Naive thymus-derived CD4-positive, alpha-beta T cell (primary cell): ENCODE data around the gene APP. TPM values are rescaled to one million over a fixed set of nuclear protein-coding genes. Genes with fewer than 3 reads are reported as not detected.
A peak's percentile ranks its signal among the peaks of the same experiment; 100 is the strongest.

Experiments used
- ATAC-seq: fragments of 150-1000 bp; cut with Tn5 transposase; 2 replicates; pipeline ENCODE4 v1.10.0; 2021; ENCODE audit warnings: mild to moderate bottlenecking, moderate library complexity
- CTCF ChIA-PET: fragments of 350-600 bp; sonication (Branson Sonifier 250); formaldehyde crosslinking; loops from one replicate; lab custom pipeline; 2021; ENCODE audit warnings: antibody characterized with exemption; lab: Charles Lee
- POLR2A ChIA-PET: fragments of 350-600 bp; sonication (Branson Sonifier 250); formaldehyde crosslinking; loops from one replicate; lab custom pipeline; 2021; ENCODE audit warnings: antibody characterized with exemption, inconsistent platforms; lab: Charles Lee
- DNase-seq, 9 donors: peaks; one replicate each; pipeline versions ENCODE4 v3.0.0 to v3.0.0-alpha.2; 2020 to 2022; ENCODE audit warnings: mixed read lengths in 1 of 9
- H3K27ac ChIP-seq: one replicate; pipeline ENCODE4 v1.7.0; 2013; ENCODE audit warnings: mild to moderate bottlenecking, low read depth, low read length, moderate library complexity
- H3K27me3 ChIP-seq, 2 donors: one replicate each; pipeline ENCODE4 v1.7.0; 2013; ENCODE audit warnings: low read length in 2 of 2, mild to moderate bottlenecking in 2 of 2, moderate library complexity in 2 of 2; ENCODE audit not compliant: control insufficient read depth in 2 of 2, insufficient read depth in 2 of 2
- H3K36me3 ChIP-seq, 3 experiments: 1 replicate in 2 of 3; 2 replicates in 1 of 3; pipeline ENCODE4 v1.7.0; 2013; ENCODE audit warnings: low read length in 3 of 3, mild to moderate bottlenecking in 3 of 3, moderate library complexity in 1 of 3; ENCODE audit not compliant: insufficient read depth in 3 of 3, control insufficient read depth in 2 of 3
- H3K4me1 ChIP-seq, 2 donors: one replicate each; pipeline ENCODE4 v1.7.0; 2013; ENCODE audit warnings: low read length in 2 of 2, mild to moderate bottlenecking in 2 of 2, moderate library complexity in 1 of 2; ENCODE audit not compliant: control insufficient read depth in 2 of 2, insufficient read depth in 2 of 2
- H3K4me3 ChIP-seq: 2 replicates; pipeline ENCODE4 v1.7.0; 2013; ENCODE audit warnings: mild to moderate bottlenecking, low read length
- H3K9me3 ChIP-seq, 3 experiments: 1 replicate in 2 of 3; 2 replicates in 1 of 3; pipeline ENCODE4 v1.7.0; 2013; ENCODE audit warnings: low read length in 3 of 3; ENCODE audit not compliant: control insufficient read depth in 2 of 3
- H3K27ac Mint-ChIP-seq, 9 donors: one replicate each; pipeline ENCODE4 v1.8.0; 2020 to 2022; ENCODE audit warnings: mixed read lengths in 9 of 9, mild to moderate bottlenecking in 8 of 9, moderate library complexity in 5 of 9, inconsistent platforms in 2 of 9
- H3K27me3 Mint-ChIP-seq, 5 donors: one replicate each; pipeline ENCODE4 v1.8.0; 2021 to 2022; ENCODE audit warnings: mixed read lengths in 5 of 5, mild to moderate bottlenecking in 1 of 5
- H3K36me3 Mint-ChIP-seq, 5 donors: one replicate each; pipeline ENCODE4 v1.8.0; 2020 to 2022; ENCODE audit warnings: mixed read lengths in 5 of 5, mild to moderate bottlenecking in 3 of 5, inconsistent platforms in 1 of 5
- H3K4me1 Mint-ChIP-seq, 7 donors: one replicate each; pipeline ENCODE4 v1.8.0; 2020 to 2022; ENCODE audit warnings: mixed read lengths in 7 of 7, mild to moderate bottlenecking in 3 of 7, inconsistent platforms in 1 of 7
- H3K4me3 Mint-ChIP-seq, 10 donors: one replicate each; pipeline ENCODE4 v1.8.0; 2020 to 2022; ENCODE audit warnings: mild to moderate bottlenecking in 10 of 10, mixed read lengths in 10 of 10, moderate library complexity in 6 of 10, inconsistent platforms in 2 of 10
- H3K9me3 Mint-ChIP-seq, 11 donors: one replicate each; pipeline ENCODE4 v1.8.0; 2020 to 2022; ENCODE audit warnings: mixed read lengths in 11 of 11, mild to moderate bottlenecking in 4 of 11, inconsistent platforms in 1 of 11, moderate library complexity in 1 of 11
- intact Hi-C, 2 donors: fragments of 100-400 bp; cut with micrococcal nuclease; formaldehyde crosslinking; loops; one replicate each; pipeline ENCODE4 v1.15.1; 2023
- polyA plus RNA-seq, 2 donors: library from polyadenylated mRNA; unstranded; fragments of 300-500 nt; fragmentation: Illumina TruSeq; gene quantifications; one replicate each; pipeline ENCODE4 v1.2.3, GENCODE V29; 2021
- total RNA-seq, 6 experiments: library from RNA in 5 of 6; stranded (reverse) in 5 of 6; gene quantifications; 1 replicate in 5 of 6; 2 replicates in 1 of 6; pipeline ENCODE4 v1.2.3 and lab custom pipeline; 2021 to 2026

APP gene
- total and polyA plus RNA-seq, 7 experiments from 2014 or later = 19.8 to 68.0 (median 54.9) TPM

GRCh38 chr21:26055010-26055409 is 115.6 kb downstream of the APP start:
- Histone ChIP-seq H3K27ac (no peak overlapping the region), H3K4me1 (no peaks in the 10 kb centered on the region), H3K9me3 (no peaks in the 10 kb centered on the region), H3K36me3 (peaks cover 0 to 4% (median 0%) of the 10 kb centered on the region in 3 experiments), H3K27me3 (no peaks in the 10 kb centered on the region), H3K4me3 (no peak overlapping the region)
- H3K27me3 Mint-ChIP-seq = no peaks in the 10 kb centered on the region
- H3K4me3 Mint-ChIP-seq = no peak overlapping the region
- ChIA-PET POLR2A (no interaction called here), CTCF (no interaction called here)
- intact Hi-C loops = no loop called here
- H3K9me3 Mint-ChIP-seq = no peaks in the 10 kb centered on the region
- peaks cover 3 to 27% (median 20%) of the 10 kb centered on the region in 5 donors for H3K36me3 Mint-ChIP-seq
- H3K4me1 Mint-ChIP-seq = peaks cover 0 to 31% (median 18%) of the 10 kb centered on the region in 7 donors
- DNase-seq = no peak
- ATAC-seq = no peak
- no peak overlapping the region for H3K27ac Mint-ChIP-seq

GRCh38 chr21:26052057-26052456 is 118.5 kb downstream of the APP start:
- POLR2A ChIA-PET = no interaction called here
- H3K36me3 ChIP-seq = peaks cover 0 to 15% (median 0%) of the 10 kb centered on the region in 3 experiments
- H3K27me3 Mint-ChIP-seq = no peaks in the 10 kb centered on the region
- peaks cover 10 to 41% (median 38%) of the 10 kb centered on the region in 5 donors for H3K36me3 Mint-ChIP-seq
- no peaks in the 10 kb centered on the region for H3K4me1 ChIP-seq
- intact Hi-C loops = no loop called here
- H3K4me1 Mint-ChIP-seq = peaks cover 0 to 14% (median 7%) of the 10 kb centered on the region in 7 donors
- H3K27me3 ChIP-seq = no peaks in the 10 kb centered on the region
- H3K9me3 Mint-ChIP-seq = no peaks in the 10 kb centered on the region
- H3K4me3 Mint-ChIP-seq = no peak overlapping the region
- ATAC-seq (no peak), DNase-seq (no peak)
- H3K27ac Mint-ChIP-seq = no peak overlapping the region
- H3K4me3 ChIP-seq = no peak overlapping the region
- no peaks in the 10 kb centered on the region for H3K9me3 ChIP-seq
- H3K27ac ChIP-seq = no peak overlapping the region
- CTCF ChIA-PET = interaction anchor here (0.6 kb wide), 1 partner anchor 74 kb away, joined by 3 read pairs; no protein-coding TSS in a partner anchor

DNA sequence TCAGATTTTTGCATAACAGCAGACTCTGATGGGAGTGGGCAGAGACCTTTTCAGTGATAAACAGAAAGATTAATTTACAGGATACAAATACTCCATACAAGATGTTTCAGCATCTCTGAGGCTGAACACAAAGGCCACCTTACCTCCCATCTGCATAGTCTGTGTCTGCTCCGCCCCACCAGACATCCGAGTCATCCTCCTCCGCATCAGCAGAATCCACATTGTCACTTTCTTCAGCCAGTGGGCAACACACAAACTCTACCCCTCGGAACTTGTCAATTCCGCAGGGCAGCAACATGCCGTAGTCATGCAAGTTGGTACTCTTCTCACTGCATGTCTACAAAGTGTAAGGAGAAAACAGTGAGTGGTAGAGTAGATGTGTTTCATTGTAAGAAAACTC is 119.7 kb downstream of the APP start:
- Mint-ChIP-seq H3K4me1 (peaks cover 0 to 13% (median 7%) of the 10 kb centered on the region in 7 donors), H3K9me3 (peaks cover 0 to 3% (median 0%) of the 10 kb centered on the region in 11 donors), H3K27ac (no peak overlapping the region), H3K27me3 (no peaks in the 10 kb centered on the region), H3K36me3 (peaks cover 13 to 52% (median 46%) of the 10 kb centered on the region in 5 donors), H3K4me3 (no peak overlapping the region)
- Histone ChIP-seq H3K9me3 (no peaks in the 10 kb centered on the region), H3K36me3 (peaks cover 0 to 15% (median 0%) of the 10 kb centered on the region in 3 experiments), H3K27me3 (no peaks in the 10 kb centered on the region), H3K4me1 (no peaks in the 10 kb centered on the region), H3K4me3 (no peak overlapping the region), H3K27ac (no peak overlapping the region)
- intact Hi-C loops = no loop called here
- POLR2A ChIA-PET = no interaction called here
- ATAC-seq = no peak
- CTCF ChIA-PET = no interaction called here
- DNase-seq = no peak

DNA sequence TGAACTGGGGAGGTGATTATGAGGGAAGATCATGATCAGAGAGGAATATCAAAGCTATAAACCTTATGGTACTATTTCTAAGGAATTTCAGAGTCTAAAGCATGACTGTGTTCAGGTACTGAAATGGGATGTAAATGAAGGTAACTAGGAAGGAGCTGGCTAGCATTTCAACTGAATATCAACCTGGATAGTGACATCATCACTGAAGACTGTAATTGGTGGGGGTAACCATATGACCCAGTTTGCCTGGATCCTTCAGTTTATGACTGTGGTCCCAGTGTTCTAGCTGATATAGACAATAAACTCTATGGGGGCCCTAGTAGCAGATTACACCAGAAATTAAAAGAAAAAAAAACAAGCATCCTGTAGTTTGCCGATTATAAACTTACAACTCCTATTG is 120.8 kb downstream of the APP start:
- H3K4me3 Mint-ChIP-seq = no peak overlapping the region
- intact Hi-C loops = no loop called here
- H3K27me3 ChIP-seq = no peaks in the 10 kb centered on the region
- peaks cover 0 to 9% (median 2%) of the 10 kb centered on the region in 7 donors for H3K4me1 Mint-ChIP-seq
- POLR2A ChIA-PET = no interaction called here
- H3K27ac ChIP-seq = no peak overlapping the region
- no peak for DNase-seq
- peaks cover 16 to 56% (median 50%) of the 10 kb centered on the region in 5 donors for H3K36me3 Mint-ChIP-seq
- H3K4me3 ChIP-seq = no peak overlapping the region
- H3K27me3 Mint-ChIP-seq = no peaks in the 10 kb centered on the region
- peaks cover 0 to 15% (median 0%) of the 10 kb centered on the region in 3 experiments for H3K36me3 ChIP-seq
- no peak for ATAC-seq
- no peaks in the 10 kb centered on the region for H3K4me1 ChIP-seq
- peaks cover 0 to 3% (median 0%) of the 10 kb centered on the region in 11 donors for H3K9me3 Mint-ChIP-seq
- H3K27ac Mint-ChIP-seq = no peak overlapping the region
- H3K9me3 ChIP-seq = no peaks in the 10 kb centered on the region
- CTCF ChIA-PET = no interaction called here

- Mint-ChIP-seq H3K9me3 (peaks cover 0 to 3% (median 0%) of the 10 kb centered on the region in 11 donors), H3K4me1 (no peaks in the 10 kb centered on the region), H3K27ac (no peak overlapping the region), H3K4me3 (no peak overlapping the region), H3K27me3 (no peaks in the 10 kb centered on the region), H3K36me3 (peaks cover 16 to 64% (median 52%) of the 10 kb centered on the region in 5 donors)
- no peak for ATAC-seq
- no peak overlapping the region for H3K27ac ChIP-seq
- ChIA-PET CTCF (no interaction called here), POLR2A (no interaction called here)
- no peaks in the 10 kb centered on the region for H3K27me3 ChIP-seq
- peaks cover 0 to 15% (median 0%) of the 10 kb centered on the region in 3 experiments for H3K36me3 ChIP-seq
- no peaks in the 10 kb centered on the region for H3K9me3 ChIP-seq
- H3K4me1 ChIP-seq = no peaks in the 10 kb centered on the region
- no peak for DNase-seq
- H3K4me3 ChIP-seq = no peak overlapping the region
- intact Hi-C loops = no loop called here
These were observed 123.1 kb downstream of the APP start for GRCh38 chr21:26047279-26047967.

DNA sequence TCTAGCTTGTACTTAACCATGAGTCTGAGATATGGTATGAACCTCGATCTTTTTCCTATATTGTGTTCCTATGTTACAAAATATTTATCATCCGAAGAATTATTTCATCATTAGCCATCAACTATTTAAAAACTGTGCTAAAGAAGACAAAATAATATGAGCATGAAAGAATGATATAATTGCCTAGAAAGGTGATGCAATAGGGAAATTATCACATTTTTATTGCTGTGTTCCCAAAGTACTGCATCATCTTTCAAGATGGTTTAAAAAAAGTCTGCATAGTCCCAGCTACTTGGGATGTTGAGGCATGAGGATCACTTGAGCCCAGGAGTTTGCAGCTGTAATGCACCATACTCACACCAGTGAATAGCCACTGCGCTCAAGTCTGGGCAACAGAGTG is 126.7 kb downstream of the APP start:
- Mint-ChIP-seq H3K4me3 (no peak overlapping the region), H3K36me3 (peaks cover 6 to 33% (median 27%) of the 10 kb centered on the region in 5 donors), H3K9me3 (peaks cover 0 to 3% (median 0%) of the 10 kb centered on the region in 11 donors), H3K4me1 (peaks cover 0 to 8% (median 0%) of the 10 kb centered on the region in 7 donors), H3K27ac (peak overlapping the region in 1 of 9 donors; percentile 62), H3K27me3 (no peaks in the 10 kb centered on the region)
- no peak overlapping the region for H3K27ac ChIP-seq
- intact Hi-C loops = no loop called here
- no peaks in the 10 kb centered on the region for H3K9me3 ChIP-seq
- no peak for DNase-seq
- no peak overlapping the region for H3K4me3 ChIP-seq
- ChIA-PET CTCF (no interaction called here), POLR2A (no interaction called here)
- H3K27me3 ChIP-seq = no peaks in the 10 kb centered on the region
- no peaks in the 10 kb centered on the region for H3K4me1 ChIP-seq
- H3K36me3 ChIP-seq = peaks cover 0 to 1% (median 0%) of the 10 kb centered on the region in 3 experiments
- ATAC-seq = no peak
